Gastroesophageal sphincter (tissue), 4 donors: ENCODE results near the gene BACH2. TPM values are rescaled to one million over a fixed set of nuclear protein-coding genes. Genes with fewer than 3 reads are reported as not detected.
A peak's percentile ranks its signal among the peaks of the same experiment; 100 is the strongest.
"Not testable (repeated sequence)": the region's sequence is repeated elsewhere in the genome, so short reads cannot be mapped to it uniquely, and the experiment has no call there.

Source experiments
- ATAC-seq: fragments of 150-250 bp; one replicate; pipeline ENCODE4 v1.9.1; 2016; ENCODE audit warnings: mild to moderate bottlenecking, moderate library complexity
- H3K27ac ChIP-seq, 4 donors: fragments of 200-600 bp; sonication (generic) in 3 of 4; 1 replicate in 3 of 4; 2 replicates in 1 of 4; pipeline ENCODE4 v1.5.1; 2016 to 2019
- H3K27me3 ChIP-seq: fragments of 200-600 bp; sonication (generic); one replicate; pipeline ENCODE4 v1.5.1; 2019
- H3K36me3 ChIP-seq, 2 donors: fragments of 200-600 bp; sonication (generic); one replicate each; pipeline ENCODE4 v1.5.1; 2019; ENCODE audit warnings: control low read depth in 1 of 2
- H3K4me1 ChIP-seq, 3 donors: fragments of 200-600 bp; sonication (generic); 1 replicate in 2 of 3; 2 replicates in 1 of 3; pipeline ENCODE4 v1.5.1; 2016 to 2019; ENCODE audit warnings: control low read depth in 2 of 3
- H3K4me3 ChIP-seq, 2 donors: fragments of 200-600 bp; sonication (generic); one replicate each; pipeline ENCODE4 v1.5.1; 2019; ENCODE audit warnings: mild to moderate bottlenecking in 1 of 2, moderate library complexity in 1 of 2
- H3K9me3 ChIP-seq, 3 donors: fragments of 200-600 bp; sonication (generic); one replicate each; pipeline ENCODE4 v1.5.1; 2017 to 2019; ENCODE audit warnings: control low read depth in 2 of 3
- EP300 ChIP-seq: sonication (generic); formaldehyde crosslinking; IDR thresholded peaks from one replicate; pipeline ENCODE4 v1.6.1; 2017; ENCODE audit warnings: antibody characterized with exemption, mild to moderate bottlenecking
- POLR2A ChIP-seq, 2 donors: fragments of 450-650 bp; IDR thresholded peaks; one replicate each; pipeline ENCODE4 v1.6.1; 2017; ENCODE audit warnings: antibody characterized with exemption in 2 of 2, mild to moderate bottlenecking in 2 of 2, moderate library complexity in 1 of 2
- POLR2AphosphoS5 ChIP-seq: sonication (generic); formaldehyde crosslinking; IDR thresholded peaks from one replicate; pipeline ENCODE4 v1.6.1; 2017; ENCODE audit warnings: antibody characterized with exemption
- WGBS, 2 donors: methylation state at CpG; one replicate each; pipeline ENCODE4 v1.1.5; 2018; ENCODE audit warnings: low coverage in 1 of 2; 5-methylcytosine and 5-hydroxymethylcytosine counted together
- total RNA-seq, 4 donors: library from RNA; depleted of rRNA; stranded (reverse); fragments of >200 nt; gene quantifications; one replicate each; pipeline ENCODE4 v1.1.0, GENCODE V29; 2016
- TF ChIP-seq, protein P1 (sequence below), 4 experiments: fragments of 200-600 bp in 2 of 4; fragments of 450-650 bp in 2 of 4; sonication (generic) in 1 of 4; IDR thresholded peaks; one replicate each; pipeline ENCODE4 v1.5.1; 2017 to 2019; ENCODE audit warnings: antibody characterized with exemption in 4 of 4, mild to moderate bottlenecking in 2 of 4, moderate library complexity in 2 of 4

Gene BACH2
- total RNA-seq, 4 donors from 2014 or later, result 3.5 to 10.4 (median 3.9) TPM

DNA sequence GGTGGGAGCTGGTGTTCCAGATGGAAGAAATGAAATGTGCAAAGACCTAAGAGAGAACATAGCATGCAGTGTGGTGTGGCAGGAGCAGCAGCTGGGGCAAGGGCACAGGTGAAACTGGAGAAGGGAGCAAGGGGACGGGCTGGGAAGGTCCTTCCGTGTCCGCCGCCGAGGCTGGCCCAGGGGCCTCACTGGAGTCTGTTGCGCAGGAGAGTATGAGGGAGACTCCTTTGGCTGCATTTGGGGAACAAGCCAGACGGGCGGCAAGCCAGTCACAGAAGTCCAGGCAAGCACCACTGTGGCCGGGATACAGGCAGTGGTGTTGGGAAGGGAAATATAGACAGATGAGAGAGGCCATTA is 324.6 kb downstream of the BACH2 start:
- Histone ChIP-seq H3K4me1 (peaks cover 0 to 9% (median 0%) of the 10 kb centered on the region in 3 donors), H3K9me3 (no peaks in the 10 kb centered on the region), H3K36me3 (no peaks in the 10 kb centered on the region), H3K4me3 (no peak overlapping the region), H3K27me3 (no peaks in the 10 kb centered on the region), H3K27ac (no peak overlapping the region)
- no peak for ATAC-seq
- no peak for TF ChIP-seq POLR2AphosphoS5
- TF ChIP-seq EP300, result no peak
- no peak for TF ChIP-seq POLR2A (IDR thresholded peaks at IDR 0.05)
- TF ChIP-seq, protein P1, sequence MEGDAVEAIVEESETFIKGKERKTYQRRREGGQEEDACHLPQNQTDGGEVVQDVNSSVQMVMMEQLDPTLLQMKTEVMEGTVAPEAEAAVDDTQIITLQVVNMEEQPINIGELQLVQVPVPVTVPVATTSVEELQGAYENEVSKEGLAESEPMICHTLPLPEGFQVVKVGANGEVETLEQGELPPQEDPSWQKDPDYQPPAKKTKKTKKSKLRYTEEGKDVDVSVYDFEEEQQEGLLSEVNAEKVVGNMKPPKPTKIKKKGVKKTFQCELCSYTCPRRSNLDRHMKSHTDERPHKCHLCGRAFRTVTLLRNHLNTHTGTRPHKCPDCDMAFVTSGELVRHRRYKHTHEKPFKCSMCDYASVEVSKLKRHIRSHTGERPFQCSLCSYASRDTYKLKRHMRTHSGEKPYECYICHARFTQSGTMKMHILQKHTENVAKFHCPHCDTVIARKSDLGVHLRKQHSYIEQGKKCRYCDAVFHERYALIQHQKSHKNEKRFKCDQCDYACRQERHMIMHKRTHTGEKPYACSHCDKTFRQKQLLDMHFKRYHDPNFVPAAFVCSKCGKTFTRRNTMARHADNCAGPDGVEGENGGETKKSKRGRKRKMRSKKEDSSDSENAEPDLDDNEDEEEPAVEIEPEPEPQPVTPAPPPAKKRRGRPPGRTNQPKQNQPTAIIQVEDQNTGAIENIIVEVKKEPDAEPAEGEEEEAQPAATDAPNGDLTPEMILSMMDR (IDR thresholded peaks at IDR 0.05), result no peak
- 92 to 100% methylated on average over 2 to 5 of the region's 9 CpGs for WGBS, 2 donors

DNA sequence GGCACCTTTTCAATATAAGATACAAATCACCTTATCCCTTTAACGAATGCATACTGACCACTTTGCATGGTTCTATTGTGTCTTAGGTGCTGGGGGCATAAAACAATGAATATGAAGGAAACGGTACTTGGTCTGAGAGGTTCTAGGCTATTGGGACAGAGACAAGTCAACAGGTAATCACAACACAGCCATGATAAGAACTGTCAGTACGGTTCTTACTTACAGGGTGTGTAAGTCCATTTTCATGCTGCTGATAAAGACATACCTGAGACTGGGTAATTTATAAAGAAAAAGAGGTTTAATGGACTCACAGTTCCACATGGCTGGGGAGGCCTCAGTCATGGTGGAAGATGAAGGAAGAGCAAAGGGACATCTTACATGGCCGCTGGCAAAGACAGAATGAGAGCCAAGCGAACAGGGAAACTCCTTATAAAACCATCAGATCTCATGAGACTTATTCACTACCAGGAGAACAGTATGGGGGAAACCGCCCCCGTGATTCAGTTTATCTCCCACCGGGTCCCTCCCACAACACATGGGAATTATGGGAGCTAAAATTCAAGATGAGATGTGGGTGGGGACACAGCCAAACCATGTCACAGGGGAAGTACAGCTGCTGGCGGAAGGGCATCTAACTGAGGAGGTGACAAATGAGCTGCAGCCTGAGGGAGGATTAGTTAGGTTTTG is 325.2 kb downstream of the BACH2 start:
- WGBS, 2 donors, result 90 to 96% methylated on average over 5 to 6 of the region's 9 CpGs
- H3K4me1 ChIP-seq, ATAC-seq, H3K9me3 ChIP-seq, H3K36me3 ChIP-seq, H3K27ac ChIP-seq, H3K27me3 ChIP-seq, H3K4me3 ChIP-seq: not testable (repeated sequence)

DNA sequence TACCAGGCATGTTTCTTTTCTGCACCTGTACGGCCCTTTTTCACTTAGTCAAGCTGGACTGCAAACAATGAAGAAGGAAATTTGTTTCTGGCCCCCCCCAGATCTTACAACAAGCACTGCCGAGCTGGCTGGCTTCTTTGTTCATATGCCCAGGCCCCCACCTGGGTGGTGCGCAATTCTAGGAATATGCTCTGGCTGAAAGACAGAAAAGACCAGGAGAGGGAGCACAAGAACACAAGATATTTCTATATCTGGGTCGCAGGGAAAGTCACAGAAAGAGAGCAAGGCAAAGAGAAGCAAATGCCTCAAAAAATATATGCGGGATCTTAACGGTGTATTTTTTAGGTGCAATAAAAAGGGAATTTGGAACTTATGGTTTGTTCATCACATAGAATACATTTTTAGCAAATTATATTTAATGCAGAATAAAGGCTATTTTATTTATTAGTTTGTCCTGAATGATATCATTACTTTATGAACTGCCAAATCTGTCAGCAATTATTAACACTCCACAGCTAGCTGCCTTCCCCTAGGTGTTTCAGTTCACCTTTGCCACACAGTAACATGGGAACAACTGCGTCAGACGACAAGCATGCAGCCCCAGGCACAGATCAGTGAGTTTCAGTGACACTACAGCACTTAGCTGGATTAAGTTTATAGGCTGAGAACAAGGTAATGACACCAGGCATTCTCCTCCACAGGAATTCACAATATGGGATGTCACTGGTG is 325.9 kb downstream of the BACH2 start:
- ATAC-seq, result peak; percentile 46
- TF ChIP-seq, protein P1 (IDR thresholded peaks at IDR 0.05), result peak; percentile 38 to 74 (median 66)
- no peak for TF ChIP-seq POLR2AphosphoS5
- Histone ChIP-seq H3K27me3 (no peaks in the 10 kb centered on the region), H3K4me3 (no peak overlapping the region), H3K9me3 (no peaks in the 10 kb centered on the region), H3K4me1 (peaks cover 0 to 9% (median 0%) of the 10 kb centered on the region in 3 donors), H3K27ac (no peak overlapping the region), H3K36me3 (no peaks in the 10 kb centered on the region)
- WGBS, 2 donors, result 2 to 12% methylated on average over 4 to 7 of the region's 8 CpGs

DNA sequence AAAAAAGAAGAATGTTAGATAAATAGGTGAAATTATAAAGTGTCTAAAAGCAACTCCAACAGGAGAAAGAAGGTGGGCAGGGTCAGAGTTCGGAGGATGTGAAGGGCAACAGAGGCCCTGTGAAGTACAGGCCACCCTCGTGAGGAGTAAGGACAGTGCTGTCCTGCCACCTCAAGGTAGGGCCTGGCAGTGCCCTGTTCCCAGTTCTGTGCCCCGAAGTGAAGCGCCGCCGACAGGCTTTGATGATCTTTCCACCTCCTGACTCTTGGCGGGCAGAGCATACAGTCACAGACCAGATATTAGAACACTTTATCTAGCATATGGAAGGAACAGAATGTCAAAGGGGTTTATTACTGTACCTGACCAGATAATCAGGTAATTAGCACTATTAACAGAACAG is 326.6 kb downstream of the BACH2 start:
- Histone ChIP-seq H3K4me3 (no peak overlapping the region), H3K4me1 (peaks cover 0 to 9% (median 0%) of the 10 kb centered on the region in 3 donors), H3K27ac (no peak overlapping the region), H3K9me3 (no peaks in the 10 kb centered on the region), H3K27me3 (no peaks in the 10 kb centered on the region), H3K36me3 (no peaks in the 10 kb centered on the region)
- 82 to 83% methylated on average over 7 of the region's 7 CpGs for WGBS, 2 donors
- no peak for TF ChIP-seq POLR2A (IDR thresholded peaks at IDR 0.05)
- TF ChIP-seq, protein P1 (IDR thresholded peaks at IDR 0.05), result no peak
- no peak for TF ChIP-seq POLR2AphosphoS5
- no peak for TF ChIP-seq EP300
- ATAC-seq, result no peak

DNA sequence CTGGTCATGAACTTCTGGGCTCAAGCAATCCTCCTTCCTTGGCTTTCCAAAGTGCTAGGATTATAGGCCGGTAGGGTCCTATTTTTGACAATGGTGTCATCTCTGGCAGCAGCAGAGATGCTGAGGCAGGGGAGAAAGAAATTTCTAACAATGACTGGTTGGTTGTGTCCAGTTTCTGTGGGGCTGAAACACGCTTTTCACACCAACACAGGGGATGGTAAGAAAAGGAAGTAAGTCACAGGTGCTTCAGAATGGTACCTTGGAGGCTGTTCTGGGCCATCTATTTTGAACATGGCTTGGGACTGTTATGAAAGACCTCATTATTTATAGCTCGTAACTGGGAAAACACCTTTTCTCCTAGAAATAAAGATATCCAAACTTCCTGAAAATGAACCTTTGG is 329.7 kb downstream of the BACH2 start:
- Histone ChIP-seq H3K9me3 (no peaks in the 10 kb centered on the region), H3K4me1 (peaks cover 0 to 9% (median 0%) of the 10 kb centered on the region in 3 donors), H3K36me3 (no peaks in the 10 kb centered on the region), H3K27ac (no peak overlapping the region), H3K4me3 (no peak overlapping the region), H3K27me3 (no peaks in the 10 kb centered on the region)
- TF ChIP-seq, protein P1 (IDR thresholded peaks at IDR 0.05), result no peak
- TF ChIP-seq EP300 (no peak), POLR2AphosphoS5 (no peak), POLR2A (IDR thresholded peaks at IDR 0.05) (no peak)
- 87 to 90% methylated on average over 2 to 3 of the region's 3 CpGs for WGBS, 2 donors
- no peak for ATAC-seq
